NCI-H1092 (cell line): Measurements from ENCODE around the gene DNAJC11.
"Not testable (repeated sequence)": the region's sequence is repeated elsewhere in the genome, so short reads cannot be mapped to it uniquely, and the experiment has no call there.

Experiments
- DNase-seq: peaks from one replicate; lab custom pipeline; 2025; lab: John Stamatoyannopoulos, UW

The DNAJC11 gene

GRCh38 chr1:6695868-6696267, 5.7 kb downstream of the DNAJC11 start:
- DNase-seq: no peak

- no peak for DNase-seq
Observed at GRCh38 chr1:6694121-6694713, 7.4 kb downstream of the DNAJC11 start.

DNA sequence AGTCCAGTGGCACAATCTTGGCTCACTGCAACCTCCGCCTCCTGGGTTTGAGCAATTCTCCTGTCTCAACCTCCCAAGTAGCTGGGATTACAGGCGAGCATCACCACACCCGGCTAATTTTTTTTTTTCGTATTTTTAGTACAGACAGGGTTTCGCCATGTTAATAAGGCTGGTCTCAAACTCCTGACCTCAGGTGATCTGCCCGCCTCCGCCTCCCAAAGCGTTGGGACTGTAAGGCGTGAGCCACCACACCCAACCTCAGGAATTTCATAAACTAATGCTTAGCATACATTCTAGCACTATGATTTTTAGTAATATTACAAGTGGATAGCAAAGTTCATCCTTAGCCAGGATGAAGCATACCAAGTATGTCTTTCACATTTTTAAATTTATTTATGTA, 8.7 kb downstream of the DNAJC11 start:
- DNase-seq: no peak

DNA sequence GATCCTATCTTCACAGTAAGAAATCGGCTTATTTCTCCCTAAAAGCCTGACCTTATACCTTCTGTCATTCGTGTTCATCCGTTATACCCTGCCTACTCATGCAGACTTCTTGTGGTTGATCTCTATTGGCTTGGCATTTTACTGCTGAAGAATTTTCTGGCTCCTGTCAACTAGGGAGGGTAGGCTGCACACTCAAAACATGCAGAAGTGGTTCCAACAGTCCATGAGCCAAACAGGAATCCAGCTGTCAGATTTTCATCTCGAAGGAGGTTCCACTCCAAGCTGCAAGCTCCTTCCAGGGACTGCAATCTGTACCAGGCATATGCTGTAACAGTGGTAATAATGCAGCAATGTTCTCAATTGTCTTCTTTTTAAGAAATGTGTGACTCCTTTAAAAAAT, 10.1 kb downstream of the DNAJC11 start:
- no peak for DNase-seq

DNA sequence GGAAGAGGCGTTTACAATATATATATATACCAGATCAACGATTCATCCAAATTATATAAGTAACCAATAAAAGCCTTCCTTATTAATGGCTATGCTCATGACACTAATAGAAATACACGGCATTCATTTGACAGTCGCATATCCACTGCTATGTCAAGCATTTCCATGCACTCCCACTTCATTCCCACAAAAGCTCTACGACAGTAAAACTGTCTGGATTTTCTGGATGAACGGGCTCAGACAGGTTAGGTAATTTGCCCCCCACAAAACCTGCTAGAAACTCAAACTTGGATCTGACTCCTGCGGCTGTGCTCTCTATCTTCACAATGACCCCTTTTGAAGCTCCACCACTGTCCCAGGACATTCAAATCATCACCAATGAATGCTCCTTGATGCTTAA, 11.4 kb downstream of the DNAJC11 start:
- DNase-seq: no peak

- DNase-seq: no peak
Observed at GRCh38 chr1:6688757-6689156, 12.9 kb downstream of the DNAJC11 start.

DNA sequence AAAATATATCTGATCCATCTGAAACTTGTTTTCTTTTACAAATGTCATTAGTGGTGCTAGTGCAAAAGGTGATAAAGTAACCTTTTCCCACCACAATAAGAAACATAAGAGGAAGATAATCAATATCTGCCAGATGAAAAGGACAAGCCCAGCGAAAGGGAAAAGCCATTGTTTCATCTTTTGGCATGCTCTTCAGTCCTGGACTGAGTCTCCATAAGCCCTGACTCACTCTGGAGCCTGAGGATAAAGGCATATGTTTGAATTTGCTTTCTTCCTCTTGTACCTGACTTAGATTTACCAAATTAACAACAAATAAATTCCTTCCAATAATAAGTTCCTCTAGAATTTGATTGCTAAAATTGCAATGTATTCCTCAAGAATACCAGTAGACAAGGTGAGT, 13.6 kb downstream of the DNAJC11 start:
- DNase-seq: no peak

DNA sequence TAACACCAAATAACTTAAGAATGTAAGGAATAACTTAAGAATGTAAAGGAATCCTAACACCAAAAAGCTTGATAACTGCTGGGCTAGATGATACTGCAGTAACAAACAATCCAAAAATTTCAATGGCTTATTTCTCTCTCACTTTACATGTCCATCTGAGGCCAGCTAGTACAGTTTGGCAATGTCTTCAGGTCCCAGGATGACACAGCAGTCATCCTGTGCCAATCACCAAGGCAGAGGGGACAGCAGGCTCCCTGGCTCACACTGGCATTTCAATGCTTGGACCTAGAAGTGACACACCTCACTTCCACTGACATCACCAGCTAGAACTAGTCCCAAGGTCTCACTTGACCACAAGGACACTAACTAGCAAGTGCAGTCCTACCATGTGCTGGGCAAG, 15.3 kb downstream of the DNAJC11 start:
- DNase-seq: no peak

DNA sequence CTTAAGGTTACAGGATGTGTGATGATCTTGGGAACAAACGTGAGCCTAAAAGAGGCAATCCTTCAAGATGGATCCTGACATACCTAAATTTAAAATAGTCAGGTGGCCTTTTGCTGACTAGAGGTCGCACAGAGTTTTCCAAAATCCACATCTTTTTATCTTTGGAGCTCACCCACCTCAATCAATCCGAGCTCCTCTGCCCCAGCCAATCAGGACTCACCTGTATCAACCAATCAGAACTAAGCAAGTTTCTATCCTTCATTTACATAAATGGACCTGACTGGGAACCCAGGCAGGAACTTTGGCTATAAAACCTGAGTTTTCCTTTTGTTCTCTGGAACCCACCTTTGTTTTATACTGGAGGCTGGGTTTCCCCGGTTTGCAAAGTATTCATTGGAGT, 16.2 kb downstream of the DNAJC11 start:
- no peak for DNase-seq

- no peak for DNase-seq
Observed at GRCh38 chr1:6683434-6683833, 18.2 kb downstream of the DNAJC11 start.

GRCh38 chr1:6675941-6676340, 25.7 kb downstream of the DNAJC11 start:
- no peak for DNase-seq

GRCh38 chr1:6674771-6675170, 26.8 kb downstream of the DNAJC11 start:
- DNase-seq: no peak

DNA sequence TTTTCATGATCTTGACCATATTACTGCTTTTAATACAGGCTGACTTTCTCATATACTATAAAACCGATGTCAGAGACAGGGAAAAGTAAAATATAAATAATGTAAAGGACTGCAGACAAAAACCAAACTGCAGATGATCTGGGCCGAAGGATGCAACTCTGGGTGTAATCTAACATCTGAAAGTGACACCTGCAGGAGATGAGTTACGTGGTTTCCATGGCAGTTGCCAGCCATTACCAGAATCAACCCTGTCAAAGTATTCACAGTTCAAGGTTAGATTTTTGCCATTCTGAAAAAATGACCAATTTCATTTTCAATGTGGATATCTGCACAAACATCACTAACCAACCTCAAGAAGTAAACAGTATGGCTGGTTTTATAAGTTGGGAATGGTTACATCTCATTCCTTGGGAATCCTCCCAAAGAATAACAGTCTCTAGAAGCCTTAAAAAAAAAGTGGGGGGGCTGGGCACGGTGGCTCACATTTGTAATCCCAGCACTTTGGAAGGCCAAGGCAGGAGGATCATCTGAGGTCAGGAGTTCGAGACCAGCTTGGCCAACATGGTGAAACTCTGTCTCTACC, 27.7 kb downstream of the DNAJC11 start:
- no peak for DNase-seq

- no peak for DNase-seq
Observed at GRCh38 chr1:6672558-6672957, 29.1 kb downstream of the DNAJC11 start.

GRCh38 chr1:6668503-6668902, 33.1 kb downstream of the DNAJC11 start:
- DNase-seq: no peak

- DNase-seq: no peak
Observed at GRCh38 chr1:6667139-6667538, 34.5 kb downstream of the DNAJC11 start.

GRCh38 chr1:6666696-6667095, 34.9 kb downstream of the DNAJC11 start:
- no peak for DNase-seq

GRCh38 chr1:6662468-6662867, 39.1 kb downstream of the DNAJC11 start:
- DNase-seq: not testable (repeated sequence)

- DNase-seq: no peak
Observed at GRCh38 chr1:6660415-6661049, 41.1 kb downstream of the DNAJC11 start.

DNA sequence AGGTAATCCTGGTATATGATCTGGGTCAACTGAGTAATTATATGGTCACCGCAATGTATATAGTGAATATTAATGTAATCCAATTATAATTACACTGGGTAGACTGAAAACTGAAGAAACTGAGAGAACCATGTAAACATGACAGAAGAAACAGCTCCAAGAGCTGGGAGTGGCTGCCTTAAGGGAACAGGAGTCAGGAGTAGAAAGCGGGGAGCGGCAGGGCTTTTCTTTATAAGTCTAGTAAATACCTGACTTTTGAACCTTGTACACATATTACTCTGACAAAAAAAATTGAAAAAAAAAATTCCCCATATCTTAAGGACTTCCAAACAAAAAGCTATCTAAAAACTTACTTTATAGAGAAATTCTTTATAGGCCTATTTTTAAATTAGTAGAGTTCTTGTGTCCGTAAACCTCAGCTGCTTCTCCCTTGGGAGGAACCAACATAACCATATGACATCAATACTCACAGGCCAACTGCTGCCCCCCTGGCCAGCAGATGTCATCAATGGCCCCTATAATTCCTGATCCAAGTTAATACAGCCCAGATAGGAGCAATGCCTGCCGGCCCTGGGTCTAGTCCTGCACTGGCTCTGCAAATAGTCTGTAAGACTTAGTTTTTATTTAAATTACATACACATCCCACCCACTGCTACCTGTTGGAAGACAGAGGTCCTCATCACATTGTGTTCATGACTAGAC, 43.1 kb downstream of the DNAJC11 start:
- DNase-seq: no peak

DNA sequence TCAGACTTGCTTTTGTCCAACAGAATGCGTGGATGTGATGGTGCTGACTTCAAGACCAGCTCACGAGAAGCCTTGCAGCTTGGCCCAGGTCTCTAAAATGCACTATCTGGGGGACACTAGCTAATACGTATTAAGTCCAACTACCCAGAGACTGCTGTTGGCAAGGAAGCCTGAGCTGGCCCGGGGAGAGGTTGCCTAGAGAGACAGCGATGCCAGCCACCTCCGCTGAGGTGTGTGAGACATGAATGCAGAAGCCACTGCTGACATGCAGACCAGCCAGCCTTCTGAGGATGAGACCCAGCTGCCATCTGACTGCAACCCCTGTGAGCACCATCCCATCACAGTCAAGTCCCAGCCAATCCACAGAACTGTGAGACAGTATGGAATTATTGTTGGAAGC, 44.5 kb downstream of the DNAJC11 start:
- no peak for DNase-seq

DNA sequence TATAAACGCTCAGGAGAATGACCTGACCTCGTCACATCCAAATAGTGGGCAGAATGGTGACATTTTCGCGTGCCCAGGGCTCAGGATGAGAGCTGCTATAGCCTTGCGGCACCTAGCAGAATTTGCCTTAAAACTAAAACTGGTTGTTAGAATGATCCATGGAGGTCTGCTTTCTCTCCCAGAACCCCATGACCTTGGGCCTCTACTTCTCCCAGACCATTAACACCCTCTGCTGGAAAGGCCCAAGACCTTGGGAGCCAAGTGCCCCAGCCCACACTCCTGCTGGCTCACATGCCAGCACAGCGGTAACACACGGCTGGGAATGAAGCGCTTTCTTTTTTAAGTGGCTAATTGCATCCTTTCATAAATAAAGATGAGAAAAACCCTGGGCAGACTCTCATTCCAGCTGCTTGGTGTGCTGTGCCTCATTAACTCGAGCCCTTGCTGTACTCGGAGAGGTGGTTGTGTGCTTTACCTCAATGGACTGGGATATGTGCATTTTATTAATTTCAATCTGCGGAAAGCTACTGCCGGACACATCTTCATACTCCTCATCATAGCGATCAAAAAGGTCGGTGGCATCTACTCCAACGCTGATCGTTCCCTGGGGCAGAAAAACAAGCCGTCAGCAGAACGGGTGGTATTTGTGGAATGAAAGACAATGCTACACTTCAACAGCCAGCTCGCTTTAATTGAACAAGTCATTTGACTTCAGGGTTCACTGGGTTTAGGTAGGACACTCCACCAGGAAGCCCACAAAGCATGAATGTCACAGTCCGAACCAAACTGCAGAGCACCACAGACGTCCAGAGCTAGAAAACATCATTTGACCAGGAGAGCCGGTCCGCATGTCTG, 48.0 kb downstream of the DNAJC11 start:
- no peak for DNase-seq
